Hepatocyte (in vitro differentiated cells): ENCODE data around the gene MEP1A. TPM values are rescaled to one million over a fixed set of nuclear protein-coding genes. Genes with fewer than 3 reads are reported as not detected.
"Not testable (repeated sequence)": the region's sequence is repeated elsewhere in the genome, so short reads cannot be mapped to it uniquely, and the experiment has no call there.

ENCODE experiments used
- DNase-seq: peaks from one replicate; pipeline ENCODE4 v3.0.0-alpha.2; 2016; ENCODE audit warnings: low spot score
- H2AFZ ChIP-seq: fragments of 200-600 bp; sonication (generic); 2 replicates; pipeline ENCODE4 v1.6.0; 2016; ENCODE audit warnings: antibody characterized with exemption, mild to moderate bottlenecking
- H3K27ac ChIP-seq: fragments of 200-600 bp; sonication (generic); 2 replicates; pipeline ENCODE4 v1.5.1; 2016; ENCODE audit warnings: mild to moderate bottlenecking
- H3K27me3 ChIP-seq: fragments of 200-600 bp; sonication (generic); 2 replicates; pipeline ENCODE4 v1.6.1; 2016
- H3K36me3 ChIP-seq: fragments of 200-600 bp; sonication (generic); replicated peaks from 2 replicates; pipeline ENCODE4 v1.5.1; 2016; ENCODE audit warnings: low read depth; ENCODE audit not compliant: insufficient read depth
- H3K4me1 ChIP-seq: fragments of 200-600 bp; sonication (generic); 2 replicates; pipeline ENCODE4 v1.5.1; 2016; ENCODE audit warnings: mild to moderate bottlenecking, moderate library complexity; ENCODE audit not compliant: insufficient read depth
- H3K4me2 ChIP-seq: fragments of 200-600 bp; sonication (generic); 2 replicates; pipeline ENCODE4 v1.6.0; 2016
- H3K4me3 ChIP-seq: fragments of 200-600 bp; sonication (generic); 2 replicates; pipeline ENCODE4 v1.5.1; 2016; ENCODE audit warnings: mild to moderate bottlenecking
- H3K79me2 ChIP-seq: fragments of 200-600 bp; sonication (generic); 2 replicates; pipeline ENCODE4 v1.6.0; 2017; ENCODE audit warnings: mild to moderate bottlenecking
- H3K9me2 ChIP-seq: fragments of 200-600 bp; sonication (generic); replicated peaks from 2 replicates; pipeline ENCODE4 v1.6.0; 2017; ENCODE audit warnings: mild to moderate bottlenecking; ENCODE audit not compliant: insufficient read depth
- H3K9me3 ChIP-seq: fragments of 200-600 bp; sonication (generic); 2 replicates; pipeline ENCODE4 v1.5.1; 2016; ENCODE audit warnings: low read depth, mild to moderate bottlenecking
- H4K20me1 ChIP-seq: fragments of 200-600 bp; sonication (generic); 2 replicates; pipeline ENCODE4 v1.6.0; 2016; ENCODE audit warnings: mild to moderate bottlenecking; ENCODE audit not compliant: insufficient read depth, poor library complexity, severe bottlenecking
- EZH2 ChIP-seq: fragments of 200-600 bp; sonication (generic); IDR thresholded peaks from 2 replicates; pipeline ENCODE4 v1.6.1; 2016; ENCODE audit warnings: antibody characterized with exemption, mild to moderate bottlenecking, borderline replicate concordance
- EZH2phosphoT487 ChIP-seq: fragments of 200-600 bp; sonication (generic); IDR thresholded peaks from one replicate; pipeline ENCODE4 v1.6.1; 2018; ENCODE audit warnings: antibody characterized with exemption, mild to moderate bottlenecking, low read depth, moderate library complexity; ENCODE audit not compliant: unreplicated experiment, severe bottlenecking
- WGBS: methylation state at CpG from one replicate; pipeline ENCODE4 v1.1.6; 2016; ENCODE audit warnings: low lambda C conversion rate; ENCODE audit errors: missing lambda C conversion rate; 5-methylcytosine and 5-hydroxymethylcytosine counted together
- polyA plus RNA-seq: library from polyadenylated mRNA; unstranded; fragments of >200 nt; fragmentation: Nextera tagmentation; extraction: Ambion mirVana; gene quantifications from 2 replicates; pipeline ENCODE4 v1.2.1, GENCODE V29; 2016
- total RNA-seq: library from RNA; depleted of rRNA; stranded (reverse); fragments of >200 nt; gene quantifications from 2 replicates; pipeline ENCODE4 v1.2.3, GENCODE V29; 2014
- TF ChIP-seq, protein P1 (sequence below): fragments of 200-600 bp; sonication (generic); IDR thresholded peaks from 2 replicates; pipeline ENCODE4 v1.5.1; 2016; ENCODE audit warnings: antibody characterized with exemption, mild to moderate bottlenecking; ENCODE audit not compliant: poor library complexity

The MEP1A gene
- total and polyA plus RNA-seq, 2 experiments from 2014 or later = 62.8 to 94.2 TPM

DNA sequence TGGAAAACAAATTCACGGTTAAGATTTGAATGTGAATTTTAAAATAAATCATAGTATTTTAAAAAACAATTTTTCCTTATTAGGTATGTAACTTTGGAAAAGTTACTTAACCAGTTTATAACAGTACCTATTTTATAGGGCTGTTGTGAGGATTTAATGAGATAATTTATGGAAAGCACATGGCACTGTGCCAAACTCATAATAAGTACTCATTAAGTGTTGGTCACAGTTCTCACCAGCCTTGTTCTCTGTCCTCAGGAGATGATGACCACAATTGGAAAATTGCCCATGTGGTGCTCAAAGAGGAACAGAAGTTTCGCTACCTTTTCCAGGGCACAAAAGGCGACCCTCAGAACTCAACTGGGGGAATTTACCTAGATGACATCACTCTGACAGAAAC is 39.6 kb downstream of the MEP1A start:
- H3K4me1 ChIP-seq = no peaks in the 10 kb centered on the region
- no peaks in the 10 kb centered on the region for H3K9me2 ChIP-seq
- no peak overlapping the region for H3K4me2 ChIP-seq
- no peak for DNase-seq
- no peak overlapping the region for H3K4me3 ChIP-seq
- H4K20me1 ChIP-seq = no peaks in the 10 kb centered on the region
- H3K9me3 ChIP-seq = no peaks in the 10 kb centered on the region
- no peak overlapping the region for H2AFZ ChIP-seq
- H3K36me3 ChIP-seq = no peaks in the 10 kb centered on the region
- no peak overlapping the region for H3K27ac ChIP-seq
- TF ChIP-seq EZH2 (no peak), EZH2phosphoT487 (no peak)
- TF ChIP-seq, protein P1, sequence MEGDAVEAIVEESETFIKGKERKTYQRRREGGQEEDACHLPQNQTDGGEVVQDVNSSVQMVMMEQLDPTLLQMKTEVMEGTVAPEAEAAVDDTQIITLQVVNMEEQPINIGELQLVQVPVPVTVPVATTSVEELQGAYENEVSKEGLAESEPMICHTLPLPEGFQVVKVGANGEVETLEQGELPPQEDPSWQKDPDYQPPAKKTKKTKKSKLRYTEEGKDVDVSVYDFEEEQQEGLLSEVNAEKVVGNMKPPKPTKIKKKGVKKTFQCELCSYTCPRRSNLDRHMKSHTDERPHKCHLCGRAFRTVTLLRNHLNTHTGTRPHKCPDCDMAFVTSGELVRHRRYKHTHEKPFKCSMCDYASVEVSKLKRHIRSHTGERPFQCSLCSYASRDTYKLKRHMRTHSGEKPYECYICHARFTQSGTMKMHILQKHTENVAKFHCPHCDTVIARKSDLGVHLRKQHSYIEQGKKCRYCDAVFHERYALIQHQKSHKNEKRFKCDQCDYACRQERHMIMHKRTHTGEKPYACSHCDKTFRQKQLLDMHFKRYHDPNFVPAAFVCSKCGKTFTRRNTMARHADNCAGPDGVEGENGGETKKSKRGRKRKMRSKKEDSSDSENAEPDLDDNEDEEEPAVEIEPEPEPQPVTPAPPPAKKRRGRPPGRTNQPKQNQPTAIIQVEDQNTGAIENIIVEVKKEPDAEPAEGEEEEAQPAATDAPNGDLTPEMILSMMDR = no peak
- H3K27me3 ChIP-seq = no peaks in the 10 kb centered on the region
- 98% methylated on average over 3 of the region's 3 CpGs for WGBS
- no peaks in the 10 kb centered on the region for H3K79me2 ChIP-seq

DNA sequence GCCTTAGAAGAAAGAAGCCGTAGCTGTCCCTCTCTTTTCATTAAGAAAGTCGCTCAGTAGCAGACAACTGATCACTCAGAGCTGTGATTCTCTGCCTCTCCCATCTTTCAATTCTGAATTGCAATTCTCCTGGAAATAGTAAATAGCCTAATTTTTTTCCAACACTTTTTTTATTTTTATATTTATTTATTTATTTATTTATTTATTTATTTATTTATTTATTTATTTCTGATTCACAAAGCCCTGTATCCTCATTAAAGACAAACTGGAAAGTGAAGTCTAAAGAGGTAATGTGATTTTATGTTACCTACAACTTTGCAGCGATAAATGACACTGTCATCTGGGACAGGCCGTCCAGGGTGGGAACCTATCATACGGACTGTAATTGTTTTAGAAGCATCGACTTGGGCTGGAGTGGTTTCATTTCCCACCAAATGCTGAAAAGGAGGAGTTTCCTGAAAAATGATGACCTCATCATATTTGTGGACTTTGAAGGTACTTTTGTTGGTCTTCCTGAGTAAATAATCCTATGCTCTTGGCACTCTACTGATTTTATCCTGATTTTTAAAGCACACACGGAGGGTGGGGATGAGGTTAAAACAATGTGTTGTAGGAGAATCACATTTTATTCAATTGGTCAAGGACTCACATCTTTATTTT is 41.2 kb downstream of the MEP1A start:
- not testable (repeated sequence) for H3K4me3 ChIP-seq, H3K27me3 ChIP-seq, H3K9me2 ChIP-seq, DNase-seq, H3K79me2 ChIP-seq, H3K36me3 ChIP-seq, H3K4me1 ChIP-seq, H3K27ac ChIP-seq, H4K20me1 ChIP-seq, H3K4me2 ChIP-seq, H3K9me3 ChIP-seq, H2AFZ ChIP-seq
- 66% methylated on average over 7 of the region's 7 CpGs for WGBS

DNA sequence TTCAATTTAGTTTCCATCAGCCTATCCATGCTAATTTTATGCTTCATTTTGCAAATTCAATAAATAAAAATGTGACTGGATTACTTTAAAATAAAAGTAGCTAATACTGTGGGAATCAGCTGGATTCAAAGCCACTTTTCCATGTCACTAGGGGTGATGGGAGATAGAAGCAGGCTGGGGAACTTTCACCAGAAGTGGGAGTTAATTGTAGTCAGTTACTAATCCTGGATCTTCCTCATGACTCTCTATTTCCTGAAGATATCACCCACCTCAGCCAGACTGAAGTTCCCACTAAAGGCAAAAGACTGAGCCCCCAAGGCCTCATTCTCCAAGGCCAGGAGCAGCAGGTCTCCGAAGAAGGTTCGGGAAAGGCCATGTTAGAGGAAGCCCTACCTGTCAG is 41.8 kb downstream of the MEP1A start:
- H3K9me2 ChIP-seq, H3K27me3 ChIP-seq, H3K27ac ChIP-seq, H2AFZ ChIP-seq, DNase-seq, H4K20me1 ChIP-seq, H3K36me3 ChIP-seq, H3K4me2 ChIP-seq, H3K79me2 ChIP-seq, H3K4me3 ChIP-seq, H3K4me1 ChIP-seq, H3K9me3 ChIP-seq: not testable (repeated sequence)
- WGBS = 100% methylated on average over 2 of the region's 2 CpGs

DNA sequence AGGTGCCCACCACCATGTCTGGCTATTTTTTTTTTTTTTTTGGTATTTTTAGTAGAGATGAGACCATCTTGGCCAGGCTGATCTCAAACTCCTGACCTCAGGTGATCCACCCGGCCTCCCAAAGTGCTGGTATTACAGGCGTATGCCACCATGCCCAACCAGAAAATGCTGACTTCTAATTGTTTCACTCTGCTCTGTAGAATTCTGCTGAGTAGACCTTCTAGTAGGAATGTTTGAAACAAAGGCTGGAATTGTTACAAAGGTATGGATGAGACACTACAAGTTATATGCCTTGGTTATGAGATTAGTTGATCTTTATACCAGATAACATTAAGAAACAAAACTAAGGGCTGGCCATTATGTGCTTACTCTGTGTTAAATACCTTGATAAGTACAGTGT is 44.8 kb downstream of the MEP1A start:
- Histone ChIP-seq H3K27ac (no peak overlapping the region), H3K27me3 (no peaks in the 10 kb centered on the region), H4K20me1 (no peaks in the 10 kb centered on the region), H3K4me3 (no peak overlapping the region), H3K36me3 (no peaks in the 10 kb centered on the region), H3K9me2 (no peaks in the 10 kb centered on the region), H3K4me2 (no peak overlapping the region), H2AFZ (no peak overlapping the region), H3K4me1 (no peaks in the 10 kb centered on the region), H3K79me2 (no peaks in the 10 kb centered on the region), H3K9me3 (no peaks in the 10 kb centered on the region)
- WGBS = 100% methylated on average over 2 of the region's 2 CpGs
- TF ChIP-seq EZH2phosphoT487 = no peak
- TF ChIP-seq EZH2 = no peak
- TF ChIP-seq, protein P1 = no peak
- no peak for DNase-seq

DNA sequence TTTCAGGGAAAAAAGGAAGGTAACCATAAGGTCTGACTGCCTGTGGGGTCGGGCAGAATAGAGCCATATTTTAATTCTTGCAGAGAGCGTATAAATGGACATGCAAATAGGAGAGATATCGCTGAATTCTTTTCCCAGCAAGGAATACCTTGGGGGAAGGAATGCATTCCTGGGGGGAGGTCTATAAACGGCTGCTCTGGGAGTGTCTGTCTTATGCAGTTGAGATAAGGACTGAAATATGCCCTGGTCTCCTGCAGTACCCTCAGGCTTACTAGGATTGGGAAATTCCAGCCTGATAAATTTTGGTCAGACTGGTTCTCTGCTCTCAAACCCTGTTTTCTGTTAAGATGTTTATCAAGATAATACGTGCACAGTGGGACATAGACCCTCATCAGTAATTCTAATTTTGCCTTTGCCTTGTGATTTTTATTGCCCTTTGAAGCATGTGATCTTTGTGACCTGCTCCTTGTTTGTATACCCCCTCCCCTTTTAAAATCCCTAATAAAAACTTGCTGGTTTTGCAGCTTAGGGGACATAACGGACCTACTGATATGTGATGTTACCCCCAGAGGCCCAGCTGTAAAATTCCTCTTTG is 49.2 kb downstream of the MEP1A start:
- not testable (repeated sequence) for H3K79me2 ChIP-seq, H3K27me3 ChIP-seq, H3K4me3 ChIP-seq, H3K9me3 ChIP-seq, H3K4me2 ChIP-seq, H3K36me3 ChIP-seq, H4K20me1 ChIP-seq, H2AFZ ChIP-seq, DNase-seq, H3K9me2 ChIP-seq, H3K4me1 ChIP-seq, H3K27ac ChIP-seq
- WGBS = 80% methylated on average over 6 of the region's 6 CpGs
